GM21447 (cell line): Measurements from ENCODE around the gene CCDC8.
"Not testable (repeated sequence)": the region's sequence is repeated elsewhere in the genome, so short reads cannot be mapped to it uniquely, and the experiment has no call there.

Experiments
- ATAC-seq: cut with Tn5 transposase; IDR thresholded peaks from one replicate; pipeline ENCODE4 v1.9.1; 2021; ENCODE audit not compliant: unreplicated experiment

Gene CCDC8

GRCh38 chr19:46428239-46429135 is 15.1 kb upstream of the CCDC8 start, which contains the start of gene PNMA8C:
Gene PNMA8C (minus strand): TSS chr19:46428936. CDS start chr19:46428359, 577 bp downstream.
- ATAC-seq, result no peak

GRCh38 chr19:46427518-46428045 is 14.2 kb upstream of the CCDC8 start:
- ATAC-seq, result no peak

- no peak for ATAC-seq
These were observed 13.3 kb upstream of the CCDC8 start for GRCh38 chr19:46426506-46427162.

- no peak for ATAC-seq
These were observed 12.7 kb upstream of the CCDC8 start for GRCh38 chr19:46426035-46426505.

- no peak for ATAC-seq
These were observed 9.8 kb upstream of the CCDC8 start for GRCh38 chr19:46423188-46423587.

- ATAC-seq, result no peak
These were observed 9.0 kb upstream of the CCDC8 start for GRCh38 chr19:46422344-46422743.

- no peak for ATAC-seq
These were observed 6.7 kb upstream of the CCDC8 start for GRCh38 chr19:46420056-46420455.

- ATAC-seq, result not testable (repeated sequence)
These were observed 2.7 kb upstream of the CCDC8 start for GRCh38 chr19:46415804-46416709.

GRCh38 chr19:46414899-46415298 is 1.5 kb upstream of the CCDC8 start:
- not testable (repeated sequence) for ATAC-seq

- no peak for ATAC-seq
These were observed 608 bp downstream of the CCDC8 start for GRCh38 chr19:46412650-46413261.

GRCh38 chr19:46411925-46412649 is 1.3 kb downstream of the CCDC8 start:
- no peak for ATAC-seq

- ATAC-seq, result no peak
These were observed 2.1 kb downstream of the CCDC8 start for GRCh38 chr19:46411088-46411924.

GRCh38 chr19:46410205-46411087 is 2.9 kb downstream of the CCDC8 start:
- no peak for ATAC-seq

GRCh38 chr19:46409191-46409590 is 4.2 kb downstream of the CCDC8 start:
- no peak for ATAC-seq

- no peak for ATAC-seq
These were observed 4.7 kb downstream of the CCDC8 start for GRCh38 chr19:46408664-46409039.

GRCh38 chr19:46407856-46408663 is 5.3 kb downstream of the CCDC8 start:
- ATAC-seq, result no peak

- no peak for ATAC-seq
These were observed 6.4 kb downstream of the CCDC8 start for GRCh38 chr19:46406976-46407375.
